A549 (cell line): ENCODE results near the gene PTPRN2. TPM values are rescaled to one million over a fixed set of nuclear protein-coding genes. Genes with fewer than 3 reads are reported as not detected.

ENCODE experiments used
- ATAC-seq, 2 experiments: fragments of 200-7000 bp in 1 of 2; fragments of >200 bp in 1 of 2; cut with Nextera tagmentation in 1 of 2; cut with Tn5 transposase in 1 of 2; 3 replicates each; pipeline versions ENCODE4 v1.8.0 to v1.9.1; 2018 to 2020; ENCODE audit warnings: mild to moderate bottlenecking in 1 of 2, moderate library complexity in 1 of 2
- CTCF ChIA-PET: fragments of 300-600 bp; sonication (Branson Sonifier 250); formaldehyde crosslinking; extraction: SDS; loops from one replicate; lab custom pipeline; 2021; ENCODE audit warnings: antibody characterized with exemption, inconsistent platforms; lab: Yijun Ruan, JAX
- POLR2A ChIA-PET: fragments of 350-600 bp; formaldehyde crosslinking; extraction: SDS; loops from one replicate; lab custom pipeline; 2021; ENCODE audit warnings: antibody characterized with exemption, inconsistent platforms; lab: Yijun Ruan, JAX
- DNase-seq, 2 experiments: peaks; one replicate each; pipeline versions ENCODE4 v3.0.0 to v3.0.0-alpha.2; 2011 to 2016; ENCODE audit warnings: low read depth in 1 of 2, low spot score in 1 of 2
- FAIRE-seq: peaks from 2 replicates; lab custom pipeline; 2011; peaks lifted over from hg19 to GRCh38; lab: Jason Lieb, UNC
- H3K27ac ChIP-seq, 2 experiments: fragments of >200 bp; sonication (Bioruptor Twin); formaldehyde crosslinking; 3 replicates each; pipeline ENCODE4 v1.5.1; 2016 to 2017
- H3K4me1 ChIP-seq: fragments of >200 bp; sonication (Bioruptor Twin); formaldehyde crosslinking; 3 replicates; pipeline ENCODE4 v1.6.1; 2016
- H3K4me2 ChIP-seq: fragments of >200 bp; sonication (Bioruptor Twin); formaldehyde crosslinking; 3 replicates; pipeline ENCODE4 v1.6.1; 2016
- H3K4me3 ChIP-seq: fragments of >200 bp; sonication (Bioruptor Twin); formaldehyde crosslinking; 3 replicates; pipeline ENCODE4 v1.5.1; 2016
- H3K9me3 ChIP-seq: fragments of >200 bp; sonication (Bioruptor Twin); formaldehyde crosslinking; 3 replicates; pipeline ENCODE4 v1.6.1; 2016
- ATOH8 ChIP-seq: fragments of 250-450 bp; sonication (Bioruptor Pico); IDR thresholded peaks from 2 replicates; pipeline ENCODE4 v1.5.0; 2020; ENCODE audit warnings: low read depth, mild to moderate bottlenecking, moderate library complexity
- BCL3 ChIP-seq: fragments of >200 bp; sonication (Bioruptor Twin); formaldehyde crosslinking; IDR thresholded peaks from 3 replicates; pipeline ENCODE4 v1.6.1; 2016
- CEBPB ChIP-seq, 2 experiments: fragments of >200 bp in 1 of 2; sonication (Bioruptor Twin) in 1 of 2; formaldehyde crosslinking in 1 of 2; IDR thresholded peaks; 2 replicates each; pipeline ENCODE4 v1.6.1; 2012 to 2016
- ELK1 ChIP-seq: fragments of 150-350 bp; IDR thresholded peaks from 2 replicates; pipeline ENCODE4 v1.6.1; 2014; ENCODE audit warnings: low read depth, mild to moderate bottlenecking, low read length
- EP300 ChIP-seq, 2 experiments: fragments of >200 bp; sonication (Bioruptor Twin); formaldehyde crosslinking; IDR thresholded peaks; 2 replicates in 1 of 2; 3 replicates in 1 of 2; pipeline ENCODE4 v1.6.1; 2016 to 2017
- ESRRA ChIP-seq: fragments of 150-350 bp; IDR thresholded peaks from 2 replicates; pipeline ENCODE4 v1.6.1; 2014; ENCODE audit warnings: mild to moderate bottlenecking, low read length, borderline replicate concordance
- FOSB ChIP-seq: fragments of 250-450 bp; sonication (Bioruptor Pico); IDR thresholded peaks from 2 replicates; pipeline ENCODE4 v1.5.0; 2020; ENCODE audit warnings: mild to moderate bottlenecking, moderate library complexity
- FOSL2 ChIP-seq, 2 experiments: fragments of 450-650 bp in 1 of 2; fragments of >200 bp in 1 of 2; sonication (Bioruptor Twin) in 1 of 2; formaldehyde crosslinking; IDR thresholded peaks; 2 replicates each; pipeline versions ENCODE4 v1.5.0 to v1.6.1; 2016 to 2020; ENCODE audit warnings: mild to moderate bottlenecking in 1 of 2, moderate library complexity in 1 of 2
- FOXS1 ChIP-seq: fragments of 250-450 bp; sonication (Bioruptor Pico); IDR thresholded peaks from 2 replicates; pipeline ENCODE4 v1.5.0; 2020; ENCODE audit warnings: mild to moderate bottlenecking, moderate library complexity
- HDAC2 ChIP-seq: fragments of 200-600 bp; sonication (generic); IDR thresholded peaks from 2 replicates; pipeline ENCODE4 v1.6.1; 2016
- HES2 ChIP-seq: fragments of >200 bp; sonication (Bioruptor Twin); formaldehyde crosslinking; IDR thresholded peaks from 2 replicates; pipeline ENCODE4 v1.6.1; 2016
- HMGXB4 ChIP-seq: fragments of 250-450 bp; sonication (Bioruptor Pico); IDR thresholded peaks from 2 replicates; pipeline ENCODE4 v1.5.0; 2021; ENCODE audit warnings: mild to moderate bottlenecking, moderate library complexity, borderline replicate concordance
- HOXB5 ChIP-seq: fragments of 250-450 bp; sonication (Bioruptor Pico); IDR thresholded peaks from 2 replicates; pipeline ENCODE4 v1.5.0; 2020; ENCODE audit warnings: mild to moderate bottlenecking, moderate library complexity
- JUN ChIP-seq, 2 experiments: fragments of >200 bp; sonication (Bioruptor Twin); formaldehyde crosslinking; IDR thresholded peaks; 2 replicates in 1 of 2; 3 replicates in 1 of 2; pipeline ENCODE4 v1.6.1; 2016 to 2017
- JUNB ChIP-seq: fragments of >200 bp; sonication (Bioruptor Twin); formaldehyde crosslinking; IDR thresholded peaks from 2 replicates; pipeline ENCODE4 v1.6.1; 2016
- KDM1A ChIP-seq: fragments of 200-600 bp; sonication (generic); IDR thresholded peaks from 2 replicates; pipeline ENCODE4 v1.6.1; 2016; ENCODE audit warnings: low read depth, mild to moderate bottlenecking
- NPAS2 ChIP-seq: fragments of 250-450 bp; sonication (Bioruptor Pico); IDR thresholded peaks from 2 replicates; pipeline ENCODE4 v1.8.0; 2022; ENCODE audit warnings: mild to moderate bottlenecking, moderate library complexity, borderline replicate concordance
- NR3C1 ChIP-seq: fragments of >200 bp; sonication (Bioruptor Twin); formaldehyde crosslinking; IDR thresholded peaks from 3 replicates; pipeline ENCODE4 v1.6.1; 2017
- PBX3 ChIP-seq: IDR thresholded peaks from 2 replicates; pipeline ENCODE4 v1.6.1; 2012
- PHF8 ChIP-seq: fragments of 200-600 bp; sonication (generic); IDR thresholded peaks from 2 replicates; pipeline ENCODE4 v1.6.1; 2016; ENCODE audit warnings: low read depth, mild to moderate bottlenecking, antibody characterized with exemption, moderate library complexity, borderline replicate concordance
- RAD21 ChIP-seq, 2 experiments: fragments of >200 bp in 1 of 2; sonication (Bioruptor Twin) in 1 of 2; formaldehyde crosslinking in 1 of 2; IDR thresholded peaks in 1 of 2; conservative IDR thresholded peaks in 1 of 2; 2 replicates in 1 of 2; 3 replicates in 1 of 2; pipeline ENCODE4 v1.6.1; 2012 to 2018; ENCODE audit warnings: inconsistent platforms in 1 of 2
- RFX5 ChIP-seq: fragments of 450-650 bp; IDR thresholded peaks from 2 replicates; pipeline ENCODE4 v1.7.1; 2014; ENCODE audit warnings: antibody characterized with exemption, mild to moderate bottlenecking, moderate library complexity
- RNF2 ChIP-seq: fragments of 200-600 bp; sonication (generic); IDR thresholded peaks from 2 replicates; pipeline ENCODE4 v1.6.1; 2016; ENCODE audit warnings: low read depth, mild to moderate bottlenecking, antibody characterized with exemption, moderate library complexity, borderline replicate concordance
- SREBF2 ChIP-seq: fragments of 450-650 bp; IDR thresholded peaks from 2 replicates; pipeline ENCODE4 v1.6.1; 2014; ENCODE audit warnings: mild to moderate bottlenecking, moderate library complexity
- TFCP2L1 ChIP-seq: fragments of 250-450 bp; sonication (Bioruptor Pico); IDR thresholded peaks from 2 replicates; pipeline ENCODE4 v1.5.0; 2021; ENCODE audit warnings: mild to moderate bottlenecking
- USF2 ChIP-seq: fragments of 450-650 bp; IDR thresholded peaks from 2 replicates; pipeline ENCODE4 v1.6.1; 2014; ENCODE audit warnings: antibody characterized with exemption
- WGBS: methylation state at CpG from one replicate; pipeline ENCODE4 v1.1.6; 2017; ENCODE audit errors: missing lambda C conversion rate; 5-methylcytosine and 5-hydroxymethylcytosine counted together
- polyA plus RNA-seq, 4 experiments: library from polyadenylated mRNA; depleted of rRNA in 3 of 4; stranded (reverse); fragments of >200 nt; fragmentation: RNase III in 1 of 4; extraction: RNeasy Plus Mini Kit Qiagen cat#74134 plus additional on column Dnase treatment in 1 of 4; gene quantifications; 2 replicates in 3 of 4; 3 replicates in 1 of 4; pipeline ENCODE4 v1.2.3, GENCODE V29; 2011 to 2017

PTPRN2 gene
- polyA plus RNA-seq, 2 of the 4 experiments (the other 2 are of a cell fraction), result 0.41 to 1.2 TPM

- ChIA-PET CTCF (no interaction called here), POLR2A (no interaction called here)
- no peak for TF ChIP-seq EP300 (IDR thresholded peaks at IDR 0.05)
- TF ChIP-seq USF2, result no peak
- no peak for TF ChIP-seq KDM1A
- no peak for TF ChIP-seq RNF2
- ATAC-seq, result no peak
- WGBS, result 39% methylated on average over 6 of the region's 6 CpGs
- Histone ChIP-seq H3K4me1 (no peaks in the 10 kb centered on the region), H3K4me2 (no peak overlapping the region), H3K4me3 (no peak overlapping the region), H3K9me3 (no peaks in the 10 kb centered on the region; the same call in 2 of the 3 replicates), H3K27ac (no peak overlapping the region)
- FAIRE-seq, result no peak
- DNase-seq, result no peak
These were observed 535.8 kb downstream of the PTPRN2 start for GRCh38 chr7:158051776-158052175.

- H3K4me3 ChIP-seq, result no peak overlapping the region
- no peaks in the 10 kb centered on the region for H3K4me1 ChIP-seq
- no peak overlapping the region for H3K4me2 ChIP-seq
- DNase-seq (no peak), FAIRE-seq (no peak), ATAC-seq (no peak)
- ChIA-PET POLR2A (no interaction called here), CTCF (no interaction called here)
- no peak overlapping the region for H3K27ac ChIP-seq
- H3K9me3 ChIP-seq, result no peaks in the 10 kb centered on the region
- WGBS, result 40% methylated on average over 10 of the region's 10 CpGs
- TF ChIP-seq JUN (IDR thresholded peaks at IDR 0.05) (no peak), HMGXB4 (CRISPR knock-in tag) (no peak), CEBPB (IDR thresholded peaks at IDR 0.05) (no peak), PBX3 (no peak), RAD21 (conservative IDR thresholded peaks at IDR 0.05 in 1 of 2, IDR thresholded peaks at IDR 0.05 in 1 of 2) (no peak), ATOH8 (CRISPR knock-in tag) (no peak), SREBF2 (no peak), JUNB (no peak), BCL3 (no peak), ESRRA (no peak), FOXS1 (CRISPR knock-in tag) (no peak)
These were observed 536.5 kb downstream of the PTPRN2 start for GRCh38 chr7:158050978-158051651.

GRCh38 chr7:158050441-158050977 is 537.1 kb downstream of the PTPRN2 start:
- no peak for FAIRE-seq
- ChIA-PET CTCF (no interaction called here), POLR2A (no interaction called here)
- H3K27ac ChIP-seq, result no peak overlapping the region
- no peak overlapping the region for H3K4me3 ChIP-seq
- no peaks in the 10 kb centered on the region for H3K4me1 ChIP-seq
- WGBS, result 14% methylated on average over 10 of the region's 10 CpGs
- DNase-seq, result no peak
- no peaks in the 10 kb centered on the region for H3K9me3 ChIP-seq
- no peak for ATAC-seq
- no peak overlapping the region for H3K4me2 ChIP-seq
- TF ChIP-seq ESRRA (no peak), NR3C1 (no peak), FOSL2 (IDR thresholded peaks at IDR 0.05) (no peak), FOSL2 (CRISPR knock-in tag; IDR thresholded peaks at IDR 0.05) (no peak), TFCP2L1 (CRISPR knock-in tag) (no peak), HOXB5 (CRISPR knock-in tag) (no peak), SREBF2 (no peak), CEBPB (IDR thresholded peaks at IDR 0.05) (no peak), FOSB (no peak), NPAS2 (CRISPR knock-in tag) (no peak), ELK1 (no peak), RFX5 (no peak), HES2 (no peak), PHF8 (no peak), HDAC2 (no peak)
